ENCODE measurements around the gene RBMXL2. TPM values are rescaled to one million over a fixed set of nuclear protein-coding genes. Genes with fewer than 3 reads are reported as not detected.

Gene RBMXL2
- total RNA-seq = not detected in 2 replicates

GRCh38 chr11:7088921-7089320 is at the start of gene RBMXL2:
RBMXL2 (plus strand) TSS chr11:7088998; CDS start chr11:7089121, 123 bp downstream.

Other genes starting within 250 kb of the RBMXL2 start
- not detected in 2 replicates for gene OR10A5, start 243.3 kb upstream of the RBMXL2 start, total RNA-seq
- gene OR10A2, start 225.9 kb upstream of the RBMXL2 start, total RNA-seq = not detected in 2 replicates
- not detected in 2 replicates for gene OR10A4, start 212.4 kb upstream of the RBMXL2 start, total RNA-seq
- gene OR2D2, start 196.5 kb upstream of the RBMXL2 start, total RNA-seq = under 0.01 and 0.21 TPM in 2 replicates
- not detected in 2 replicates for gene OR2D3, start 168.0 kb upstream of the RBMXL2 start, total RNA-seq
- 5.8 and 8.2 TPM in 2 replicates for gene ZNF215, start 162.6 kb upstream of the RBMXL2 start, total RNA-seq
- gene ZNF214, start 68.7 kb upstream of the RBMXL2 start, total RNA-seq = 2.1 TPM in 2 replicates
- under 0.01 and 0.07 TPM in 2 replicates for gene NLRP14, start 68.5 kb upstream of the RBMXL2 start, total RNA-seq
- gene SYT9, start 162.9 kb downstream of the RBMXL2 start, total RNA-seq = not detected in 2 replicates

Measured in nasal cavity respiratory epithelium epithelial cell of viscerocranial mucosa (primary cell).